Activated T-cell treated with anti-CD3 and anti-CD28 coated beads for 48 hours (primary cell): ENCODE results near the gene PTPN14.

Experiments used
- DNase-seq: peaks from one replicate; pipeline ENCODE4 v3.0.0-alpha.2; 2020; ENCODE audit warnings: low read depth

The PTPN14 gene

GRCh38 chr1:214310010-214310409, 241.4 kb downstream of the PTPN14 start:
- DNase-seq, result no peak

DNA sequence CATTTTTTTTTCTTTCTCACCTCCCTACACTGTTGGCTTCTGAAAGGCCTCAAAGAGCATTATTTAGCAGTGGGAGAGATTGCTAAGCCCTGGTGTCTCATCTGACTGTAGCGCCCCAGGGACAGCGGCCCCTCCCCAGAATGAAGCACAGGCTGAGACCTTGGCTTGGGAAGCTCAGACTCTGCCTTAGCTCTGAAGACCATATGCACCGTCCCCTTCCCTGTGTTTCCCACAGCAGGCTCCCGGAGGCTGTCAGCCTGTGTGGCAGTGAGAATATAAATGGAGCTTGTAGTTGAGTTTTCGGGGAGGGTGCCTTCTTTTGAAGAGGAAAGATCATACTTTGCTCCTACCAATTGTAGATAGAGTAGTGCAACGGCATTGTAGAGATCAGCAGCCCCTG, 245.1 kb downstream of the PTPN14 start:
- no peak for DNase-seq

DNA sequence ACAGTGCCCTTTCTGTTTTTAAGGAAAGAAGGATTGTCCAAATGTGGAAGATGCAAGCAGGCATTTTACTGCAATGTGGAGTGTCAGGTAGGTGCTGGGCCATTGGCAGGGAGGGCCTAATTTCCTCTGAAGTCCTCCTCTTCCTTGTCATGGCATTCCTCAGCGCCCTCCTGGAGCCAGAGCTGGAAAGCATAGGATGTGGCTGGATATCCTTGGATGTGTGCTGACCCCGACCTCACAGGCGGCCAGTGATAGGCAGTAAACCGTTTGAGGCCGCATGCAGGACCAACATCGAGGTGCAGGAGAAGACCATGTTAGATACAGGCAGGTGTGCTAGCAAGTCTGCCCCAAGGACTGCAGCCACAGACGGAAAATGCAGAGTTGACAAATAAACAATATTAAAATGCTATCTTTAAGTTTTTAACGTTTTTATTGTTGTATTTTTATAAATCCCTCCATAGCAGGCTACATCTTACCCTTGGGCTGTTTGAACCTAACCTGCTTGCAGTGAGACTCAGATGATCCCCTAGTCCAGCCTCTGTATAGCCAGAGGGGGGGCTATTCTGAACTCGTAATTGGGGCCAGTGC, 246.1 kb downstream of the PTPN14 start:
- no peak for DNase-seq

DNA sequence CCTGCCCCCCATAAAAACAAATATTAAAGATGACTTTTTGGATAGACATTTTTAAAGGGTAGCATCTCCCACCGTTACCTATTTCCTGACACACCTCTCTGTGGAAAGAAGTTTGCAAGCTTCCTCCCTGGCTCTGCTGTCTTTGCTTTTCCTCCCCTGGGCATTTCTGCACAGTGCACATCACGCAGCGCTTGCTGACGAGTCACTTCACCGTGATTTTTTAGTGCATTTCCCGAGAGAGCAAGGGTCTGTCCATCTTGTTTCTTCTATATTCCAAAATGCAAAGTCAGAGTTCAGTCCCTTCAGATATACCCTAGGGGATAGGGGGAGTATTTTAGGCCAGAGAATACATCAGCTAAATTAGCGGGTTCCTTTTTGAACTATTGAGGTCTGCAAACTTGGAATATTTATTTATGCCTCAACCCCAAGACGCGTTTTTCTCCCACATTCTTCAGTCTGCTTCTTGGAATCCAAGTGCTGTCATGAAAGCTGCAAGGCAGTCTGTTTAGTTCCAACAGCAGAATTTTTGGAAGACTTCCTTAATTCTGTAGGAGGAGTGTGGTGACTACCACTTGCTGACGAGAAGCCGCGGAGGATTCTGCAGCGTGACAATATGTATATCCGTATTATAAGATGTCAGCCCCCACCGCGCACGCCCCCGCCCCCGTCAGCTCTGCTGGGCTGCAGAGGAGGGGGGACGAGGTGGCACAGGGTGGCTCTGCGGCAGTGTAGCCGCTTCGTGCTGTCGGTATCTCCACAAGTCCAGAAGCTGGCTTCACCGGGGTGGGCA, 248.1 kb downstream of the PTPN14 start:
- DNase-seq, result no peak

DNA sequence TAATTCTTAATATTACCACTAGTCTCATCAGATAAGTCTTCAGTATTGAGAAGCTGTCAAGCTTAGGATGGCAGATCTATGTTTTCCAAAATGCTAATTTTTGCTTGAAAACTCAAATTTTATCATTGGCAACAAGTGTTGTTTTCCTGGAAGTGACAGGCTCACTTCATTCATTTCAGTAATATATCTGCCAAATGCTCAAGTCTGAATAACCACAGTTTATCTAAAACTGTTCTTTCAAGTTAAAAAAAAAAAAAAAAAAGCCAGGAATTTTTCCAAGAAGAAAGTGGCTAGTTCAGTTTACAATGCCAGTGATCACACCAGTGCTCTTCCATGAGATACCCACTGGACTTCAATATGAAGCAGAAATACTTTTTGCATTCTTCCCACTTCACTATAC, 249.9 kb downstream of the PTPN14 start:
- no peak for DNase-seq

GRCh38 chr1:214300149-214300780, 251.1 kb downstream of the PTPN14 start:
- no peak for DNase-seq
